Ramos (cell line): ENCODE data around the gene TMC3.

Experiments
- in situ Hi-C: fragments of 300-500 bp; cut with MboI; formaldehyde crosslinking; loops from one replicate; pipeline ENCODE4 v1.14.3; 2022; ENCODE audit warnings: low sequenced_read_pairs; ENCODE audit not compliant: unreplicated experiment

TMC3 gene

DNA sequence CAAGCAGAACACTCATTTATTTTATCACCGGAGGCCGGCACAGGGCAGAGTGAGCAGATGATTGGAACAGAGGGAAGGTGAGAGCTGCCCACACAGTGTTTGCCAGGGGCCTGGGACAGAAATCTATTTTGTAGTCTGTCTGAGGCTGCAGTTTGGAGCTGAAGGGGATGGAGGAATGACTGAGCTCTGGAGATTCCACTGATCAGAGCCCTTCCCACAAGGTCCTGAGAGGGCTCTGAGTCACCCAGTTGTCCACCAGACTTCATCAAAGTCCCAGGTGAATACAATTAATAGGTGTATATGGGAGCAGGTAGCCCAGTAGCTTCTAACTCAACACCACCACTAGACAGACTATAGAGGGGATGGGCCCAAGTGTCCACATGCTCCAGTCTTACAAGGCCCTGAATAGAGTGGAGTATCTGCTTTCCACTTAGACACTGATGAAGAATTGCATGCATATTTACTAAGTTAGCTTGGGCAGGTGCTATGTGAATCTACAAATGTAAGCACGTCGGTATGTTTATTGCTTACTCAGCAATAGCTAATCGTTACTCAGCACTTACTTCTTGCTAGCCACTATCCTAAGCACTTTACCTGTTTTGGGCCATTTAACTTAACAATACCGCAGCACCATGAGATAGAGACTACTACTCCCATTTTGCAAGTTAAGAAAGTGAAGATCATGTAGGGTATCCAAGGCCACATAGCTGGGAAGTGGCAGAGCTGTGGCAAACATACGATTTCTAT lies 47.4 kb downstream of the TMC3 start:
- in situ Hi-C loops = loop anchor here (5.0 kb wide), 1 partner anchor 44 kb away; no protein-coding TSS in a partner anchor

DNA sequence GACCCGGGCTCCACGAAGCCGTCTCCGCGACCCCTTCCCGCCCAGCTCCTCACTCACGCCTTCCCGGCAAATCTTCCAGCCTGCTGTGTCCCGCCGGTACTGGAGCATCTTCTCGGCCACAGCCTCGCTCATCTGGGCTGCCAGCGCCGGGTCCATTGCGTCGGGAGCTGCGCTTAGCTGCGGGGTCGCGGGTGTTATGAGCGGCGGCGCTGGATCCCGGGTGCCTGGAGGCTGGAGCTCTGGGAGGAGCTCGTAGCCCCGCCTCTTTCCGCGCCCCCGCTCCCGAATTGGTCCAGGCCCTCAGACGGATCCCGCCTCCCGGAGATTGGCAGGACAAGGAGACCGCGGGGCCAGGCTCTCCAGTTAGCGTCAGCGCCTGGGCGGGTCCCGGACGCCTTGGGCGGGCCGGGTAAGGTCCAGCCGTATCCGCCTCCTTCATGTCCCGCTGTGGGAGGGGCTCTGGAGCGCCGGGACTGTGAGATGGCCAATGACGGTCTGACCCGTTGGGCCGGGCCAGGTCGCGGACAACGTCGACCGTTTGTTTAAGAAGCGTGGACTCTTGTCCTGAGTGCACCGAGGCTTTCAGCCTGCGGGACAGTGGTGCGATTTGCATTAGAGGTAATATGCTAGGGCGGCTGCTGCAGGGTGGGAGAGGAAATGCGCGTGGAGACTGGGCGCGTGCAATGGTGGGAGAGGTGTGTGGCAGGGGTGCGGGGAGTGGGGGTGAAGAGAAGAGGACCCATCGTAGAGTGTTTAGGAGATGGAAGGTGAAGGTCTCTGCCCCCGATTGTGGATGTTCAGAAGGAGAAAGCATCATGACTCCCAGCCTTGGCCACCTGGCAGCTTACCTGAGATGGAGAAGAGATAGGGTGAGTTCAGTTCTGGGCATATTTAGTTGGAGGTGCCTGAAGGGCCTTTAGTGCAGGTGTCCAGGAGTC lies 49.8 kb downstream of the TMC3 start, which contains the start of gene STARD5:
Gene STARD5 (minus strand): TSS at position 198 of the 938 bp plus-strand sequence. CDS start 42 bp downstream, at position 156.
- in situ Hi-C loops = loop anchor here (25.0 kb wide), 1 partner anchor 1213 kb away; the partner anchor contains the start of gene RPS17

DNA sequence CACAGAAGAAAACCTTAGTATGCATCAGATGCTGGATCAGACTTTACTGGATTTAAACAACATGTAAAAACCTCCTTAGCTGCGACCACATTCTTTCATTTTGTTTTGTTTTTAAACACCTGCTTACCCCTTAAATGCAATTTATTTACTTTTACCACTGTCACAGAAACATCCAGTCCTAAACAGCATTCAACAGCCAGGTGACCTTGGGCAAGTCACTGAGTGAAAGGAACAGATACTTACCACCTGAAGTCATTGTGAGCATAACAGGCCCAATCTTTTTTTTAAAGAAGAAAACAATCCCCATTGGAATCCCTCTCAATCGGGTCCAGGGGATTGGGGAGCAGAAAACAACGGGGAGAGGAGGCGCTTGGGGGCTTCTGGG lies 50.5 kb downstream of the TMC3 start:
- in situ Hi-C loops = loop anchor here (25.0 kb wide), 1 partner anchor 1214 kb away; the partner anchor contains the start of gene RPS17

DNA sequence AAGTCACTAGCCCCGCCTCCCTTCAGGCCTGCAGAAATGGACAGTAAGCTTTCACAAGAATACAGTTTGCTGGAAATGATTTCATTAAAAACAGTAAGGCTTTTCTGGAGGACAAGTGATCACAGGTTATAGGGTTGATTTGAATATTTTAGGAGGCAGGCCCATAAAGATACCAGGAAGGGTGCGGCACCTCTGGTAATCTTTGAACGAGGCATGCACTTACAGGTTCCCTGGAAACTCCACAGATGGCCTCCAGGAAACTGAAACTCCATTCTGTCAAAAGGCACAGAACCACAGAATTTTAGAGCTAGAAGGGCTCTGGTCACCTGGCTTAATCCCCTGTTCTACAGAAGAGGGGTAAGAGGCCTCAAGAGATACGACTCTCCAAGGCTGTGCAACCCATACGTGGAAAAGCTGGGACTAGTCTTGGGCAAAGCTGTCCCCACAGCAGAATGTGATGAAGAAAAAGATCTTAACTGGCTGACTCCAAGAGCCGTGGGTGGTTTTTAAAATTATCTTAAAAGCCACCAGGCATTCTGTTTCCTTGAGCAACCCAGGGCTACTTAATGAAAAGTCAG lies 51.2 kb downstream of the TMC3 start:
- in situ Hi-C loops = loop anchor here (25.0 kb wide), 1 partner anchor 1215 kb away; the partner anchor contains the start of gene RPS17

DNA sequence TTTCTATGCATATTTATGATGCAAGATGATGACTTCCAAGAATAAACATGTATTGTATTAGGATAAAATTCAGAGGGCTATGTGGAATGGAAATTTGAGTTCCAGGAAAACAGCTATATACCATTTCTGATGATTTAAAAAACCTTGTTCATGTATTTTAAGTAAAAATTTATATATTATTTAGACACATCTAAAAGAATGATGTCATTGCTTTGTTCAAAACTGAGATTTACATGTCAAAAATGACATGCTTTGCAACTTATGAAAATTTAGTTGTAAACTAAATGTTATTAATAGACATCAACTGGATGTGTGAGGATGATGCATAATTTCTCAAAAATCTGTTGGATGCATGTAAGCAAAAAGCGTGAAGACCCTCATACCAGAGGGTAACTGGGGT lies 52.3 kb downstream of the TMC3 start:
- in situ Hi-C loops = loop anchor here (25.0 kb wide), 1 partner anchor 1216 kb away; the partner anchor contains the start of gene RPS17

DNA sequence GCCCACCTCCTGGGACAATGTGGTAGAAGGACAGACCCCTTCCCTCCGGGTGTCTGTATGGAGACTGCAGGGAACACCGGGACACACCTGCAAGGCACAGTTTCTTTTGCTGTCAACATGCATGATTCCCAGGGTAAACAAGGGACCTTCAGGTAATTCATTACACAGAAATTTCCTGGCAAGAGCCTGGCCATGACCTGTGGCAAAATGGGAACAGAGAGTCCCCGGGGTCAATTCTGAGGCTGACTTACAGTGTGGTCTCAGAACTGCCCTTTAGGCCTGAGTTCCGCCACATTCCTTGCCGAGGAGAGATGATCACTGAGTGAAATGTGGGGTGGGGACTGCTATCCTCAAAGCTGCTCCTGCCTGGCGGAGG lies 56.4 kb downstream of the TMC3 start:
- in situ Hi-C loops = loop anchor here (25.0 kb wide), 1 partner anchor 1220 kb away; the partner anchor contains the start of gene RPS17

DNA sequence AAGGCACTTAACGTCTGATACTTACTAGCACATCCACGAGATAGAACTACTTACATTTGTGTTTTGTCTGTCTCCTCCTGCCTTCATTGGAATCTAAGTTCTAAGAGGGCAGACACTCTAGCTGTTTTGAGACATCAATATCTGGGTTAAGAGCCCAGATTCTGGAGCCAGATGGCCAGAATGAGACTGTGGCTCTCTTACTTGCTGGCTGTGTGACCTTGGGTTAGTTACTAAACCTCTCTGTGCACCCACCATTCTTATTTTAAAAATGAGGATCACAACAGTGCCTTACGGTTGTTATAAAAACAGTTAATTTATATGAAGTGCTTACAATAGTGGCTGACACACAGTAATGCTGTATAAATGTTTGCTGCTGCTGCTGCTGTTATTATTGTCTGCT lies 57.7 kb downstream of the TMC3 start:
- in situ Hi-C loops = loop anchor here (25.0 kb wide), 1 partner anchor 1221 kb away; the partner anchor contains the start of gene RPS17

DNA sequence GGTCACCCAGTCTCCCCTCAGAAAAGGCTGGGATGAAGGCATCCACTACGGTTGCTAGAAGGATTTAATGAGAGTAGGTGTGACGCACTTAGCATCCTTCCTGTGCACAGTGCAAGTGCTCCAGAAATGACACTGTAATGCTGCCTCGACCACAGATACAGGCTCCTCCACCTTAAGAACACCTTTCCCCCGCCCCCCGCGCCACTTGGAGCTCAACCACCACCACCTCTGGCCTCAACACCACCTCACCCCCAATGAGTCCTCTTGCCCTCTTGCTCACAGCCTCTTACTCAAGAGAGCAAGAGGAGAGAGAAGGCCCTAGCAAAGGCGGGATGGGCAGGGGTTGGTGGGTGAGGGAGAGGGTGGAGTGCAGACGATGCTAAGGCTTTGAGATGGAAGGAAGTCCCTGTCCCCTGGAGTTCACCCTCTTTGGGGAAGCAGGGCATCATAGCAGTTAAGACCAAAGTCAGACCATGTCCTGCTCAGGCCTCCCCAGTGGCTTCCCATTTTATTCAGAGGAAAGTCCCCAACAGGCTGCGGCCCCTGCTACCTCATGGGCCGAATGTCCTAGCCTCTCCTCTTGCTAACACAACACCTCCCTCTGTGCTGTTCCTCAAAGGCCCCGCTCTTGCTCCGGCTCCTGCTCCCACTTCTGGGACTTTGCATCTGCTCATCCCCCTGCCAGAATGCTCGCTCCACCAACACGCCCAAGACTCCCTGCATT lies 58.4 kb downstream of the TMC3 start:
- in situ Hi-C loops = loop anchor here (25.0 kb wide), 1 partner anchor 1222 kb away; the partner anchor contains the start of gene RPS17

DNA sequence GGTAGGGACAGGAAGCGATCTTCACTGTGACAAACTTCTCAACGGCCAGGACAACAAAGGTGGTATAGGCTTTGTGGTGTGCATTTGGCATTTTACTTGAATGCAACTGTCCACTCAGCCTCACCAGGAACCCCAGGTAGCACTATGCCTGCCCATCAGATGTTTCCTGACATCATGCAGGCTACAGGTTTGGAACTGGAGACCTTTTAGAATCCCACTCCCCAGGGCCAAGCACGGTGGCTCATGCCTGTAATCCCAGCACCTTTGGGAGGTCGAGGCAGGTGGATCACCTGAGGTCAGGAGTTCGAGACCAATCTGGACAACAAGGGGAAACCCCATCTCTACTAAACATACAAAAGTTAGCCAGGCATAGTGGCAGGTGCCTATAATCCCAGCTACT lies 59.6 kb downstream of the TMC3 start:
- in situ Hi-C loops = loop anchor here (25.0 kb wide), 1 partner anchor 1223 kb away; the partner anchor contains the start of gene RPS17

DNA sequence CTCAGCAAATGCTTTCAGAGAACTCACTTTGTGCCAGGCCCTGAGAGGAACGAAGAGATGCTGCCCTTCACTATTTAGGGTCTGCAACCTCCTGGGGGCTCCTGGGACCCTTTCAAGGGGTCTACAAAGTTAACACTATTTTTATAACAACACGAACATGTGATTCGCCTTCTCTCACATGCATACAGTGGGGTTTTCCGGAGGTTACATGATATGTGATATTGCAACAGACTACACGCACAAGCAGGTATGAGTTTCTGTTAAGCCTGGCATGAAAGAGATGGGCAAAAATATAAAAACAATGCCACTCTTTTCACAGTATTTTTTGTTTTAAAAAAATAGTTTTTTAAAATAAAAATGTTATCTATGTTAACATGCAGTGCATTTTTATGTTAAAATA lies 60.3 kb downstream of the TMC3 start:
- in situ Hi-C loops = loop anchor here (25.0 kb wide), 1 partner anchor 1224 kb away; the partner anchor contains the start of gene RPS17

DNA sequence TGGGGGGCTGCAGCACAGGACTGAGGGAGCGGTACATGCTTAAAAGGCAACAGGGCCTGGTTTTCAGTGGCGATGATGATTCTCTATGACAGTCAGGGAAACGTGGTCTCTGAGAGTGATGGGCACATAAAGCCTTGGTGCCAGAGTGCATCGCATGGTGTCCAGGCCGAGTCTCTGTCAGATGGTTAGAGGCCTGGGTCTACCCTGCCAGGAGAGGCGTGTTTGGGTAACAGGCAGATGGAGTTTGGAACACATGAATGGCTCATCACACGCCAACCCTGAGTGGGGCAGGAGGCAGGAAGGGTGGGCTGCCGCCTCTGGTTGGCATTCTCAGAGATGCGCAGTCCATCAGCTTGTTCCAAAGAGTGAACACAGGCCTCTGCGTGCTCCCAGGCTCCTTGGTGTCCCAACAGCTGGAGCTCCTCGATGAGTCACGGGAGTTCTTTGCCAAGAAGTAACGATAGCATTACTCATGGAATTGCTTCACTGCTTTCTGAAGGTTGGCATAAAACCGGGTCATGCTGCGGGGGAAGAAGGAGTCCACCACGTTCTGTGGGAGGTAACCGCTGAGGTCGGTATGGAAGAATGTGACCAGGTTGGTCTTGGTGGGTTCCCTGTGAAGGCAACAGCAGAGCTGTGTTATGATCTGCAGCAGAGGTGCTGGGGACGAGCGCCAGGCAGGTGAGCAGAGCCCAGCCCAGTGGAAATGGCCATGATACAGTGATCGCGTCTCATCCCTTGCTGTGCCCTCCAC lies 61.0 kb downstream of the TMC3 start:
- in situ Hi-C loops = loop anchor here (25.0 kb wide), 1 partner anchor 1224 kb away; the partner anchor contains the start of gene RPS17

DNA sequence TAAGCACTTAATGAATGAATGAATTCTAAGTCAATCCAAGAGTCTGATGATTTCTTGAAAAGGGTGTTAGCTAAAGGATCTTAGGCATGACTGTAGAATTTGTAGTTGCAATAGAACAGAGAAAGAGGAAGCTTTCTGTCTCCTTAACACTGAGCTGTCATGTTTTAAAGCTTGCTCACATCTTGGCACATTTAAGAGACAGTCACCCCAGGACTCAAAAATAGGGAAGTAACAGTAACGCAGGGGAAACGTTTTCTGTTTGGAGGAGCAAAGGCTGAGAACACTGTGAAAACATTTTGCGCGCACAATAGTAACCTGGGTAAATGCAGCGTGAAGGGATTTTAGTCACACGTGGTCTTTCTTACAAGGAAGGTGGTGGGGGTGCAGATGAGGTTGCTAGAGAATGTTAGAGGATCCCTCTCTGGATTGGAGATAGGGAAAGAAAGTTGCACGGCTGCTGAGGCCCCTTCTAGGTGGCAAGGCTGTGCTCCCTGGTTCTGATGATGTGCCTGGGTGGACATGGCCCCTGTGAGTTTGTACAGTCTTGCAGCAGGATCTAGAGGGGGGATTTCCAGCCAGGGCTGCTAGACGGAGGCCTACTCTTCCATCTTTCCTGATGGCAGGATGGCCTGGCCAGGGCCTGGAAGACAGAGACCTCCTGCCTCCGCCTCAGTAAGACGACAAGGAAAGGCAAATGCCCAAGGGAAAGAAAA lies 62.1 kb downstream of the TMC3 start:
- in situ Hi-C loops = loop anchor here (25.0 kb wide), 1 partner anchor 1225 kb away; the partner anchor contains the start of gene RPS17

DNA sequence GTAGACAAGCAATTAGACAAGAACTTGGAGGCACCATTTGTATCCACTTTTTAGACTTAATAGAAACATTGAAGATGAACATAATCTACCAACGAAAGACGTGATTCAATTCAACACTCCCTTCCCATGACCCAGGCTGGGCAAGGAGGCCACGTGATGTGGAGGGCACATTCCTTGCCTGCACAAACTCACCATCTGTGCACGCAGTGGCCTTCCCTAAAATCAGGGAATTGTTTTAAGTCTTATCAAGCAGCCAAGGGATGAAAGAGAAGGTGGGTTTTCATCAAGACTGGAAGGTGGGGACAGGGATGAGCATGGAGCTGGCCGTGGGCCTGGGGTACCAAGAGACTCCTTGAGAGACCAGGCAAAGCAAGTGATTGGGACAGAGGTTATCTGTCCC lies 63.5 kb downstream of the TMC3 start:
- in situ Hi-C loops = loop anchor here (25.0 kb wide), 1 partner anchor 1227 kb away; the partner anchor contains the start of gene RPS17

DNA sequence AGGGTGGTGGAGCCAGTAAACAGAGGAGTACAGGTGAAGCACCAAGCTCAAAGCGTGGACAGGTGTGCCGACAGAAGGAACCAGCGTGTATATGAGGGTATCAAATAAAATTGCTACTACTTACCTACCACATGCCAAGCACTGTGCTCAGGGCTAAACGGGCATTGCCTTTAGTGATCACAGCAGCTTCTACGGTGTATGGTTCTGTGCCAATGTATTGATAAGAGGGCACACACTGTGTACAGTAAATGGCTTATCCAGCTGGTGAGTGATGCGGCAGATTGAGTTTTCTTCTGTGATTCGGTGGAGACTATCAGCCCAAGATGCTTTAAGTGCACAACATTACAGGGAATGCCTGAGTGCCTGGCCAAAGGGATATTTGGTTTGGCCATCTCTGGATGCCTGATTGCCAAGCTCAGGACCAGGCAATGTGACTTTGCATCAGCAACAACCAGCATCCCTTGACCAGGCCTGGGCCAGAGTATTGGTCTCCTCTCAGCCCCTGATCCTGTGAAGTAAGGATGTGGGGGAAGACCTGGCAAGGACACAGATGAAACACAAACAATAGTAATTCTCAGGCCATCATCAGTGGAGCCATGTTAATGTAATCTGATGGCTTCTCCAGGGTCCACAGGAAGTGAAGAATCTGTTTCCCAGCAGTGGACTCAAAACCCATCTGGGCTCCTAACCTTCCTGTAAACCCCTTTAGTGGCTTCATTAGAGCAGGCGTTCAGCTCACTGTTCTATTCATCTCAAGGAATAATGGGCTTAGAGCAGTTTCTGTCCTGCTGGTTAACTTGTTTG lies 64.2 kb downstream of the TMC3 start:
- in situ Hi-C loops = loop anchor here (25.0 kb wide), 1 partner anchor 1227 kb away; the partner anchor contains the start of gene RPS17

DNA sequence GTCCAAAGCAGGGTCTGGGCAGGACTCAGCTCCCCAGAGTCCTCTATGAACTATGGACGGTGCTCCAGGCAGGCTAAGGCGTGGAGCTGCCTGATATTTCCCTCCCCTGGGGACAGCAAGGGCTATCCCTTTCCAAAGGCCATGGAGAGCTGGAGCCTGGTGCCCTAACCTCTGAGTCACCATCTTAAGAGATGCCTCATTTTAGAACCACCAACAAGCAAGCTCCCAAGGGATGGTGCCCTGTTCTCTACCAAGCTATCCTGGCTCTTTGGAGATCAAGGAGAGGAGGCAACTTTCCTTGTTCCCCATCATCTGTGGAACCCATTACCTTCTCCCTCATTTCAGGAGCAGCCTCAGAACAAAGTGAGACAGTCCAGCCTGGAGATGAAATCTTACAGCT lies 65.8 kb downstream of the TMC3 start:
- in situ Hi-C loops = loop anchor here (25.0 kb wide), 1 partner anchor 1229 kb away; the partner anchor contains the start of gene RPS17

DNA sequence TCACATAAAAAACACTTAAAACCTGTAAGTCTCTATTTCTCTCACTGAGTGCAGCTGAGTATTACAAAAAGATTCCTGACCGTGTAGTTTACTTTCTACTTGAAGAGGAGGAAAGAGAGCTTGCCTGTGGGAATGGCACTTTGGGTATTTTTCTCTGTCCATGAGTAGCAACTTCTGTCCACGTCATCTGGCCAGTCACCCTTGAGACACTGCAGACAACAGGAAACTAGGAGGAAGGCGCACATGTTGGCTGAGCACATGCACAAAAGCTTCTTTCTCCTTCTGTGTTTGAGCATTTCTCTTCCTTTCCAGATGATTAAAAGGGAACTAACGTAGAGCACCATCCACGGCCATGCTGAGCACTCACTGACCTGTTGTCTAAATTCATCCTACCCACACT lies 69.8 kb downstream of the TMC3 start:
- in situ Hi-C loops = loop anchor here (25.0 kb wide), 1 partner anchor 1233 kb away; the partner anchor contains the start of gene RPS17
